ENCODE measurements around the gene GOLGA6L10.
"Not testable (repeated sequence)": the region's sequence is repeated elsewhere in the genome, so short reads cannot be mapped to it uniquely, and the experiment has no call there.

Gene GOLGA6L10

DNA sequence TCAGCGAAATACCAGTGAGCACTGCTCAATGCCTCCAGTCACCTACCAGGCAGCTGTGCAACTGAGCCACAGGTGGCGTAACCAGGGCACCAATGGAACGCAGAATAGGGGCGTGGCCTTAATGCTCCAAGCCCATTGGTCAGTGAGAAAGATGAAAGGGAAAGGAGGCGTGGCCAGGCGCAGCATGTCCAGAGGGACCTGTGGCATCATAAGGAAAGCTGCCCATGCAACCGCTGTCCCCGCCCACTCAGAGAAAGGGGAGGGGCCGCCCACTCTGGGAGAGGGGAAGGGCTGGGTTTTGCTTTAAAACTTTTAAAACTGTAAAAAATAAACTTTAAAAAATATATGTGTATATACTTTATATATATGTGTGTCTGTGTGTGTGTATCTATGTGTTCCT, at the start of gene GOLGA6L10:
Gene GOLGA6L10, minus strand, starts transcription at position 101 of the 400 bp plus-strand sequence. Its CDS starts 100 bp downstream, at position 1.
- DNase-seq, result not testable (repeated sequence)

DNA sequence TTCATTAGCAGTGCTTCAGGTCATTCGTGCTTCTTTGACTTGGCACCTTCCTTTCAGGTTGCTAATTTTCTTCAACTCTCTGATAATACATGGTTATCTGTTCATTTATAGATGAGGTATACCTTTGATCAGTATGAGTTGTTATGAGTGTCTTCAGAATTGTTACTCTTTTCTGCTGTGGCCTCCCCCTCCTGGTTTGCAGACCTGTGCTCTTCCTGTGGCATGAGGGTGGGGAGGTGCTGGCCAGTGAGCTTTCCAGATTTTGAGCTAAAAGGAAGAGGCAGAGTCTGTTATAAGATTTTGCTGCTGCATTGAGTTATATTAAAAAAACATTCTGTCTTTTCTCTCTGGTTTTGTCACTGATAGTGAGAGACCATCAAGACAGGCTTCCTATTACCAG, 49.5 kb upstream of the GOLGA6L10 start:
- DNase-seq, result no peak

- DNase-seq, result no peak
Measured at GRCh38 chr15:82397817-82398216, 48.5 kb upstream of the GOLGA6L10 start.

DNA sequence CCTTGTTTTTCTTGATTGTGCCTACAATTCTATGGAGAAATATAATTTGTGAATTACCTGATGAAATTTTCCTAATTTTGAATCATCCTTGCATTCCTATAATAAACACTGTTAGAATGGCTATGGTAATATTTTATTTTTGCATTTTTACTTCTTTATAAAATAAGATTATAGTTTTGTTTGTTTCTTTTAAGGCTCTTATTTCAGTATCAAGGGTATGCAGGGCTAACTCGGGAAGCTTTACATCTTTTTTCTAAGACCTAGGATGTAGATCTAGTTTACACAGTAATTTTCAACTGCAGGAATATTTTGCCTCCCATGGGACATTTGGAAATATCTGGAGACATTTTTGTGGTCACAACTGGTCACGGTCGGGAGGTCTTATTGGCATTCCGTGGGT, 46.5 kb upstream of the GOLGA6L10 start:
- DNase-seq, result not testable (repeated sequence)

- no peak for DNase-seq
Measured at GRCh38 chr15:82393671-82394070, 44.4 kb upstream of the GOLGA6L10 start.

- DNase-seq, result not testable (repeated sequence)
Measured at GRCh38 chr15:82392077-82392476, 42.8 kb upstream of the GOLGA6L10 start.

DNA sequence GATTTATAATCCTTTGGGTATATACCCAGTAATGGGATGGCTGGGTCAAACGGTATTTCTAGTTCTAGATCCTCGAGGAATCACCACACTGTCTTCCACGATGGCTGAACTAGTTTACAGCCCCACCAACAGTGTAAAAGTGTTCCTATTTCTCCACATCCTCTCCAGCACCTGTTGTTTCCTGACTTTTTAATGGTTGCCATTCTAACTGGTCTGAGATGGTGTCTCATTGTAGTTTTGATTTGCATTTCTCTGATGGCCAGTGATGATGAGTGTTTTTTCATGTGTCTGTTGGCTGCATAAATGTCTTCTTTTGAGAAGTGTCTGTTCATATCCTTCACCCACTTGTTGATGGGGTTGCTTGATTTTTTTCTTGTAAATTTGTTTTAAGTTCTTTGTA, 40.9 kb upstream of the GOLGA6L10 start:
- DNase-seq, result not testable (repeated sequence)

GRCh38 chr15:82387209-82387608, 37.9 kb upstream of the GOLGA6L10 start:
- DNase-seq, result not testable (repeated sequence)

DNA sequence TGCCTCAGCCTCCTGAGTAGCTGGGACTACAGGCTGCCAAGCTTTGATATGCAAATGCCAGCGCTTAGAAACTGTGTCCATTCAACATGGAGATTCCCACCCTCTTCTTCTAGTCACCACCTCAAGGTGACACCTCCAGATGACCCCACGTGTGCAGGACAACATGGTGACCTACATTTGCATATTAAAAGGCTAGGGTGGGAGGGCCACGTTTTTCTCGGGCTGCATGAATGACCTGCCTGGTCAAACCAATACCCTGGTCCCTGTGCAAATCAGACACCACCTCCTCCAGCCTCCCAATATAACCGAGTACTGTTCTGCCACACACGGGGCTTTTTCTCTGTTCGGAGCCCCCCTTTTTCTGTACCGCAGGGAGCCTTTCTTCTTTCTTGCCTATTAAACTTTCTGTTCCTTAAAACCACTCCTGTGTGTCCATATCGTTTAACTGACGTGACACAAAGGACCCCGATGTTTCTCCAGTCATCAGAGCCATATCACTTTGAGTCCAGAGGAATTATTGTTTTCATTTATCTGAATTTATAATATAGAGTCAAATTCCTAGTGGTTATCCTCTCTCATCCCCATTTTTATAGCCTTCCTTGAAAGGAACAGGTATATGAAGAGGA, 32.2 kb upstream of the GOLGA6L10 start:
- DNase-seq, result not testable (repeated sequence)

- DNase-seq, result not testable (repeated sequence)
Measured at GRCh38 chr15:82379552-82379951, 30.3 kb upstream of the GOLGA6L10 start.

- DNase-seq, result not testable (repeated sequence)
Measured at GRCh38 chr15:82373661-82374060, 24.4 kb upstream of the GOLGA6L10 start.

DNA sequence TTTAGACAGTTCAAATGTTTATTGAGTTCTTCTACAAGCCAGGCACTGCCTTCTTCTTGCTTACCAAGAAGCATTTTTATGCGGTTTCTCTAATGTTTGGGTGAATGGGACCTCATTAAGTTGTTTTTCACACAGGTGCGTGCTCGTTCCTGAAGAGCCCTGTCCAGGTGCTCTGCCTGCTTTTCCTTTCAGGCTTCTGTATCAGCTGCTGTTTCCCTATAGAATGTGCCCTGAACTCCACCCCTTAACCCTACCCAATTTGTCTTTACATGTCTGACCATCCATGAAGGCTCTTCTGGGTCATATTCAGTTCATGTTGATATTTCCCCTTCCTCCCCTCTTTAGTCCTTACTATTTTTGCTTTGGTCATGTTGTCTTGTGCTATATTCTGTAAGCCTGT, 22.4 kb upstream of the GOLGA6L10 start:
- no peak for DNase-seq

DNA sequence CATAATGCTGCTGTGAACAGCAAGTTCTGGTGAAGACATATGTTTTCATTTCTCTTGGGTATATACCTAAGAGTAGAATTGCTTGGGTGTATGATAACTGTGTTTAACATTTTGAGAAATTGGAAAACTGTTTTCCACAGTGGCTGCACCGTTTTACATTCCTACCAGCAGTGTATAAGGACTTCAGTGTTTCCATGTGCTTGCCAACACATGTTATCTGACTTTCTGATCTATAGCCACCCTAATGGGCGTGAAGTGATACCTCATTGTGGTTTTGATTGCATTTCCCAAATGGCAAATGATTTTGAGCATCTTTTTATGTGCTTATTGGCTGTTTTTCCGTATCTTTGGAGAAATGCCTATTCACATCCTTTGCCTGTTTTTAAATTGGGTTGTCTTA, 18.5 kb upstream of the GOLGA6L10 start:
- not testable (repeated sequence) for DNase-seq

GRCh38 chr15:82365692-82366323, 16.5 kb upstream of the GOLGA6L10 start:
- DNase-seq, result not testable (repeated sequence)

GRCh38 chr15:82364548-82364947, 15.3 kb upstream of the GOLGA6L10 start:
- not testable (repeated sequence) for DNase-seq

GRCh38 chr15:82362790-82363189, 13.5 kb upstream of the GOLGA6L10 start:
- DNase-seq, result not testable (repeated sequence)

- DNase-seq, result not testable (repeated sequence)
Measured at GRCh38 chr15:82360618-82361017, 11.3 kb upstream of the GOLGA6L10 start.

DNA sequence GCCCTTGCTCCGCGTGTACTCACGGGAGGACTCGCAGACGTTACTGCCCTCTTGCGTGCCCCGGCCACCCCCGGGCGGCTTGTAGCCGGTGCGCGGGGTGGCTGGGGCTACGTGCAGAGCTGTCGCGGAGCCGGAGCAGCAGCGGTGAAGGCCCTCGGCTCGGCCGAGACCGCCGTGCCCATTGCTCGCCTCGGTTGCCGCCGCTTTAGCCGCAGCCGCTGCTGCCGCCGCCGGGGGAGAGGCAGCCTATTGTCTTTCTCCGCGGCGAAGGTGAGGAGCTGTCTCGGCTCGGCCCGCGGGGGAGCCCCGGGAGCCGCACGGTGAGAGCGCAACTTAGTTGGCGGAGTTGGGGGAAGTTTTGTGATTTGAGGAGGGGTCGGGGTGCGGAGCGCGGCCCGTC, 5.8 kb upstream of the GOLGA6L10 start:
- not testable (repeated sequence) for DNase-seq

DNA sequence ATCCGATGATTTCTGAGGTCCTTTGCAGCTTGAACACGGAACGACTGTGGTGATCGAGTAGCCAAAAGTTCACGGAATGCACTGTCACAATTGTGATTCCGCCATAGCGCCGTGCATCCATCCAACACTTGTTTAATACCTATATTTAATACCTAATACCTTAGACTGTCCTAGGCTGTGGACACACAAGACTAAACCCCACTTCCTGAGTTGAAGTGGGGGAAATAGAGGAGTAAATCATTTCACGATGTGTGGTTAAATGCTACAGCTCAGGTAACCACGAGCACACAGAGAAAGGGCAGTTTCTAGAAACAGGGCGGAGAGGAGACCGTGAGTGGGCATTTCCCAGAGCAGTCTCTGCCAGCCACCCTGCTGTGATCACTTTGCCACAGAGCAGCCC, 5.3 kb upstream of the GOLGA6L10 start:
- not testable (repeated sequence) for DNase-seq

DNA sequence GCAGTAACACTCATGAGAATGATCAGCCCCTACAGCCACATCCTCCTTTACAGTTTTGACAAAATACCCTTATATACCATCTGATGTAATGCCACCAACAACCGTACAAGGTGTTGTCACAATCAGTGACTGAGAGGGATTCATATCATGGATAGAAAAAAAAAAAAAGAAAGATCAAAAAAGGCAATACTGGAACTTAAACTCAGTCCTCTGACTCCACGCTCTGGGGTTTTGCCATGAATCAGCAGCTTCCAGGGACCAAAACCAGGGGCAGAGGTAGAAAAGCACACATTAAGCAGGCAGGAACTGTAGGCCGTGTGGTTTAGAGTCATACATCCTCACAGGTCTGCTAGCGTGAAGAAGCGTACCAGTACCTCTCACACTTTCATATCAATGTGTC, 1.6 kb downstream of the GOLGA6L10 start:
- not testable (repeated sequence) for DNase-seq

DNA sequence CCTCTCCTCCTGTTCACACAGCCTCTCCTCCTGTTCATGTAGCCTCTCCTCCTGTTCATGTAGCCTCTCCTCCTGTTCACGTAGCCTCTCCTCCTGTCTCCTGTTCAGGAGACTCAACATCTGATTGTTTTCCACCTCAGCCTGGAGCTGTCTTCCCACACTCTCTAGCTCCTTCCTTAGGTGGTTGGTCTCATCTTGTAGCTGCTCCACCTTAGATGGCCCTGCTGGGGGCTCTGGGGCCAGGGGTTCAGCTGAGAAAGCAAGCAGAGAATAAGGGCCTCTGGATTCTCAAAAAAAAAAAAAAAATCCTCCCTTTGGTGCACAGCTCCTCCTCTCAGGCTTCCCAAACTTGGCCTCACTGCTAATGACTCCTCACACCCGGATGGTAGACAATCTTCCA, 4.1 kb downstream of the GOLGA6L10 start:
- not testable (repeated sequence) for DNase-seq

DNA sequence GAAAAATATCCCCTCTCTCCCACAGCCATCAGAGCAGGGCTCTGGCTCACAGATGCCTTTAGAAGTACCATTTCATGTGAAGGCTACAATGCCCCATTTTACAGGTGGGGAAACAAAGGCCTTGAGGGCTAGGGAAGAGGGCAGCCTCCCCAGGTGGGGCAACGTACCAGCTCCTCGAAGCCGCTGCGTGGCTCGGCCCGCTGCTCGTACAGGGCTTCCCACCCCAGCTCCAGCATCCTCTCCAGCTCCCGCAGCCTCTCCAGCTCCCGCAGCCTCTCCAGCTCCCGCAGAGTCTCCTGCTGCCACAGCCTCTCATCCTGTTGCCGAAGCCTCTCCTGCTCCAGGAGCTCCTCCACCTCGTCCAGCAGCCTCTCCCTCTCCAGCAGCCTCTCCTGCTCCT, 4.9 kb downstream of the GOLGA6L10 start:
- not testable (repeated sequence) for DNase-seq

DNA sequence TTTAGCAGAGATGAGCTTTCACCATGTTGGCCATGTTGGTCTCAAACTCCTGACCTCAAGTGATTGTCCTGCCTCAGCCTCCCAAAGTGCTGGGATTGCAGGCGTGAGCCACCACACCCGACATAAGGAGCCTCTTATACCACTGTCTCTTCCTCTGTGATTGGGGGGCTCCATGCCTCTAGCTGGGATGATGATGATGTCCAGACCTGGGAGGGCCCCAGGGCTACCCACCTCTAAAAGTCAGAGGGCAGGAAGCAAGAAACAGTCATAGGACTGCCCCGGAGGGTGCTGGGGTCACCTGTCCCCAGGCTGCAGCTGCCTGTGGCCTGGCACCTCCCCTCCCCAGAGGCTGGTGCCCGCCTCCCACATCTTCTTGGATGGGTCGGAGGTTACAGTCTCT, 5.4 kb downstream of the GOLGA6L10 start:
- not testable (repeated sequence) for DNase-seq

DNA sequence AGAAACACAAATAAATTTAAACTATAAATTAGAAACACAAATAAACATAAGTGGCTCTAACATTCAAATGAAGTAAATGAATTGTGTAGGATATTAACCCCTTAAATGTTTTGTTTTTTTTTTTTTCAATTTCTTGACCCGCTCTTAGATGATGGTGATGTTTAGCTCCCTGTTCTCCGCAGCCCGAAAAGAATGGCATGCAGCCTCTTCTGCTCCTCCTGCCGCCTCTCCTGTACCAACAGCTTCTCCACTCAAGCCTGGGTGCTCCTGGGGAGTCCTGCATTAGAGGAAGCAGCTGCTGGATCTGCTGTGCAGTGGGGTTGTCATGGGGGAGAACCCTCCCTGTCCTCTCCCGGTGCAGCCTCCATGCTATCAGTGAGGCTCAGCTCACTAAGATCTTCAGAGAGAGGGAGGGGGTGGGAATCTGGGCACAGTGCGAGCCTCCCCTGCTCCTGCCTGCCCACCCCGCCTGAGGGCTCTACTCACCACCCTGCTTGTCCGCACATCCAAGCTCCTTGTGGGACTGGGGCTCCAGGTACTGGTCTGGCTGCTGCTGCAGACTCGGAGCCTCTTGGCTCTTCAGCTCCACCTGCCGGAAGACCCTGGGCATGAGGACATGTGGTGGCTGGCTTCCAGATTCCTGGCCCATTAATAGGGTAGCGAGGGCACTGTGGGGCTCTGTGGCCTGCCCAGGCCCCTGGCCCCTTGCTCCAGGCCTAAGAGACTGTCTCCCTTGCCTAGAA, 6.5 kb downstream of the GOLGA6L10 start:
- not testable (repeated sequence) for DNase-seq
